ENCODE data around the gene PLPPR5. TPM values are rescaled to one million over a fixed set of nuclear protein-coding genes. Genes with fewer than 3 reads are reported as not detected.
A peak's percentile ranks its signal among the peaks of the same experiment; 100 is the strongest.

PLPPR5 gene
- total and polyA plus RNA-seq, 2 experiments from 2014 or later = not detected

DNA sequence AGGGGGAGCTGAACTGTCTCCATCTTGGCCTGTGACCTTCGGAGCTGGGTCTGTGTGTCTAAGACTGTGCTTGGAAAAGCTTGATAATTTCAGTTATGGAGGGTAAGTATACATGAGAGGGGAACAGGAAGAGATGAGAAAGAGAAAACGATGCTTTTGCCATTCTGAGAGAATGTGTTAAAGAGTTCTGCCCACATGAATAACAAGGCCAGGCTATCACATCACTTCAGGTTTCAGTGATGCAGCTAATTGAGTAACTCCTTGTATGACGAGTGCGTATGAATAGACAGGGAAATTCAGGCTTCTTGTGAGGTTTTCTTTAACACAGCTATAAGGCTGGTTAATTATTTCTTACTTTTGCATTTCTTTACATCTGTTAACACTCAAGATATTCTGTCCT is 81.0 kb downstream of the PLPPR5 start:
- Histone ChIP-seq H3K27ac (no peak overlapping the region), H3K9me3 (ENCODE audit: low read depth) (no peaks in the 10 kb centered on the region), H3F3A (ENCODE audit: insufficient read depth) (peaks cover 28% of the 10 kb centered on the region), H3K4me2 (ENCODE audit: unreplicated experiment) (no peak overlapping the region), H3K36me3 (ENCODE audit: low read depth) (no peaks in the 10 kb centered on the region), H2AFZ (no peak overlapping the region), H4K20me1 (ENCODE audit: insufficient read depth) (no peaks in the 10 kb centered on the region), H3K79me2 (ENCODE audit: insufficient read depth) (no peaks in the 10 kb centered on the region), H3K4me1 (ENCODE audit: insufficient read depth) (peaks cover 35% of the 10 kb centered on the region), H3K9ac (no peak overlapping the region), H3K4me3 (no peak overlapping the region), H3K27me3 (replicated peaks; ENCODE audit: insufficient read depth) (no peaks in the 10 kb centered on the region), H3K9me2 (ENCODE audit: insufficient read depth) (no peaks in the 10 kb centered on the region)
- WGBS, 2 experiments (ENCODE audit: low coverage in 1 of 2, low lambda C conversion rate in 2 of 2, missing lambda C conversion rate in 2 of 2) = 90 to 96% methylated on average over 4 of the region's 4 CpGs
- DNase-seq = no peak
- in situ Hi-C loops (cut with MboI) = no loop called here
- TF ChIP-seq EZH2phosphoT487 (IDR thresholded peaks at IDR 0.05; ENCODE audit: insufficient read depth, low read depth) (no peak), EZH2 (IDR thresholded peaks at IDR 0.05; ENCODE audit: insufficient read depth, poor library complexity, severe bottlenecking) (no peak)

DNA sequence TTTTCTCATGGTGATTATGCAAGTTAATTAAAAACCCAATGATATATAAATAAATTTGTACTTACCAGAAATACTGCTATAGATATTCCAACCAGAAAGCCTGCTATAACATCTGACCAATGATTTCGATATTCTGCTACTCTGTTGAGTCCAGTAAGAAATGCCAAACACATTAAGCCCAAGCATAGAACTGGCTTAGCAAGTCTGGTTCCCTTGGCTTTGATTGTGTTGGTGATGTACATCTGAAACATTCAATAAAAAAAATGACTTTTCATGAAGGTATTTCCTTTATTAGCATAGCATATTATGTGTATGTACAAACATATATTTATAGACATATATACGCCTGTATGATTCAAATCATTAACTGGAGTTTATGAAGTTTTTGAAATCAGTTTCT is 82.8 kb downstream of the PLPPR5 start:
- Histone ChIP-seq H2AFZ (no peak overlapping the region), H3K9ac (no peak overlapping the region), H3K9me2 (ENCODE audit: insufficient read depth) (no peaks in the 10 kb centered on the region), H3K79me2 (ENCODE audit: insufficient read depth) (no peaks in the 10 kb centered on the region), H3K36me3 (ENCODE audit: low read depth) (no peaks in the 10 kb centered on the region), H3K9me3 (ENCODE audit: low read depth) (no peaks in the 10 kb centered on the region), H3K4me3 (no peak overlapping the region), H3K4me2 (ENCODE audit: unreplicated experiment) (no peak overlapping the region), H3K27ac (no peak overlapping the region), H3K4me1 (ENCODE audit: insufficient read depth) (peaks cover 35% of the 10 kb centered on the region), H4K20me1 (ENCODE audit: insufficient read depth) (no peaks in the 10 kb centered on the region), H3K27me3 (replicated peaks; ENCODE audit: insufficient read depth) (no peaks in the 10 kb centered on the region), H3F3A (ENCODE audit: insufficient read depth) (peaks cover 28% of the 10 kb centered on the region)
- 76 to 82% methylated on average over 2 of the region's 2 CpGs for WGBS, 2 experiments (ENCODE audit: low coverage in 1 of 2, low lambda C conversion rate in 2 of 2, missing lambda C conversion rate in 2 of 2)
- in situ Hi-C loops (cut with MboI) = no loop called here
- peak; percentile 44 for DNase-seq
- TF ChIP-seq EZH2 (IDR thresholded peaks at IDR 0.05; ENCODE audit: insufficient read depth, poor library complexity, severe bottlenecking) = no peak
- no peak for TF ChIP-seq EZH2phosphoT487 (IDR thresholded peaks at IDR 0.05; ENCODE audit: insufficient read depth, low read depth)

DNA sequence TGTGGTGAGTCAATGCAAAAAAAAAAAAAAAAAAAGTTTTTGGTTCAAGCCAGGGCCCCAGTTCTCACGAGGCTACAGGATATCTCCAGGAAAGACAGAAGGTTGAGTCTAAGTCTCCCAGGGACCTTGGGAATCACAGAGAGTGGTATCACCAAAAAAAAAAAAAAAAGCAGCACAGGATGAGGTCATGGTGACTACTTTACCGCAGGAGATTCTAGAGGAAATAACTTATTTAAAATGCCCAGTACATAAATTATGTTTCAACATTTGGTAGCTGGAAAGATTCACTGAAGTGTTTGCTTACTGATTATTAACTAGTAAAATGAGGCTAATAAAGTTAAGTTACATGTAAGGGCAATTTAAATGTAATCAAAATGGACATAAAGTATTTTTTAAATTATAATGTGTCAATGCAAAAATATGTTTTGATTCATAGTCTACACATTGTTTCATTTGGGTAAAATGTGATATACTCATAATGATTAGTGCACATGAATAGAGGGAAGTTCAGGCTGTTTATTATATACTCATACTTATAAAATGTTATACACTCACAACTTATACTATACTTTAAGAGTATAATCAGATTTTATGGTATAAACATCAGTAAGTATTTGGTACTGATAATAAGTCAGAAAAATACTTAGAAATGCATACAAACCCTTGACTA is 84.1 kb downstream of the PLPPR5 start:
- Histone ChIP-seq H3K9ac (no peak overlapping the region), H3K27me3 (replicated peaks; ENCODE audit: insufficient read depth) (no peaks in the 10 kb centered on the region), H3K9me3 (ENCODE audit: low read depth) (no peaks in the 10 kb centered on the region), H3K4me1 (ENCODE audit: insufficient read depth) (peaks cover 35% of the 10 kb centered on the region), H2AFZ (no peak overlapping the region), H3F3A (ENCODE audit: insufficient read depth) (peaks cover 28% of the 10 kb centered on the region), H3K79me2 (ENCODE audit: insufficient read depth) (no peaks in the 10 kb centered on the region), H3K9me2 (ENCODE audit: insufficient read depth) (no peaks in the 10 kb centered on the region), H3K27ac (peak overlapping the region; percentile 33; the same call in 1 of the 2 replicates), H3K4me2 (ENCODE audit: unreplicated experiment) (peak overlapping the region; percentile 24), H3K36me3 (ENCODE audit: low read depth) (no peaks in the 10 kb centered on the region), H4K20me1 (ENCODE audit: insufficient read depth) (no peaks in the 10 kb centered on the region), H3K4me3 (no peak overlapping the region)
- WGBS, 2 experiments (ENCODE audit: low coverage in 1 of 2, low lambda C conversion rate in 2 of 2, missing lambda C conversion rate in 2 of 2) = 0% methylated on average over 2 of the region's 2 CpGs
- DNase-seq = peak; percentile 91
- TF ChIP-seq EZH2 (IDR thresholded peaks at IDR 0.05; ENCODE audit: insufficient read depth, poor library complexity, severe bottlenecking) (no peak), EZH2phosphoT487 (IDR thresholded peaks at IDR 0.05; ENCODE audit: insufficient read depth, low read depth) (0 out of 2 replicates have a peak, but pooled peaks have one; percentile 52)
- in situ Hi-C loops (cut with MboI) = no loop called here

DNA sequence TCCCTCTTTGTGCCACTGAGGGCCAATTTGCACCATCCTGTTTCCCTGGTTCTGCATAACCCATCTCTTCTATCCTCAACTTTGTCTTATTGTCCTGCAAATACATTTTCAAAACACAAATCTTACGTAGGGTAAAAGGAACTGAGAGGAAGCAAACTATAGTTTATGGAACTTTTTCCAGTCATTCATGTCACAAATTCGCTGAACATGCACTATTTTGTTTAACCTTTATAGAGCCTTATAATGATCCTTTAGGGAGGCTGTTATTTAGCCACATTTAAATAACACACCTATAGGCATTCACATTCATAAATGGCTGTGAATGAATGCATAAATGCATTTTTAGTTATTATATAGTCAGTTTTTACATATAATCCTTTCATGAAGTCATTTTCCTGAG is 85.0 kb downstream of the PLPPR5 start:
- Histone ChIP-seq H4K20me1 (ENCODE audit: insufficient read depth) (no peaks in the 10 kb centered on the region), H3K9me2 (ENCODE audit: insufficient read depth) (no peaks in the 10 kb centered on the region), H3K9me3 (ENCODE audit: low read depth) (no peaks in the 10 kb centered on the region), H3K4me2 (ENCODE audit: unreplicated experiment) (no peak overlapping the region), H3F3A (ENCODE audit: insufficient read depth) (peaks cover 21% of the 10 kb centered on the region), H3K27me3 (replicated peaks; ENCODE audit: insufficient read depth) (no peaks in the 10 kb centered on the region), H3K27ac (peak overlapping the region; percentile 33; the same call in 1 of the 2 replicates), H3K4me3 (no peak overlapping the region), H3K4me1 (ENCODE audit: insufficient read depth) (peaks cover 28% of the 10 kb centered on the region), H3K36me3 (ENCODE audit: low read depth) (no peaks in the 10 kb centered on the region), H3K9ac (no peak overlapping the region), H3K79me2 (ENCODE audit: insufficient read depth) (no peaks in the 10 kb centered on the region), H2AFZ (no peak overlapping the region)
- DNase-seq = no peak
- WGBS, 2 experiments (ENCODE audit: low coverage in 1 of 2, low lambda C conversion rate in 2 of 2, missing lambda C conversion rate in 2 of 2) = 96 to 100% methylated on average over 2 of the region's 2 CpGs
- TF ChIP-seq EZH2phosphoT487 (IDR thresholded peaks at IDR 0.05; ENCODE audit: insufficient read depth, low read depth) (no peak), EZH2 (IDR thresholded peaks at IDR 0.05; ENCODE audit: insufficient read depth, poor library complexity, severe bottlenecking) (no peak)
- in situ Hi-C loops (cut with MboI) = no loop called here

All from GM23248 (cell line).